ENCODE measurements around the gene SCYL1. TPM values are rescaled to one million over a fixed set of nuclear protein-coding genes. Genes with fewer than 3 reads are reported as not detected.
"Not testable (repeated sequence)": the region's sequence is repeated elsewhere in the genome, so short reads cannot be mapped to it uniquely, and the experiment has no call there.

Gene SCYL1
- polyA plus RNA-seq, 1 donor (not counting 4 experiments of a cell fraction or from before 2014, with no cell fraction given) = 31.3 TPM

DNA sequence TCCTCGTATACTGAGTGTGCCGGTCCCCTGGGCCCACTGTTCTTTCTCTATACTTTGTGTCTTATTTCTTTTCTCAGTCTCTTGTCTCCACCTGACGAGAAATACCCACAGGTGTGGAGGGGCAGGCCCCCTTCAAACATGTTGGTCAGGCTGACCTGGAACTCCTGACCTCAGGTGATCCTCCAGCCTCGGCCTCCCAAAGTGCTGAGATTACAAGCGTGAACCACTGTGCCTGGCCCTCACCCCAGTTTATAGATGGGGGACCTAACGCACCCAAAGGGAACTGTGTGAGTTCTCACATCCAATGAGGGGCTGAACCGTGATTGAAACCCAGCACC is 1.3 kb upstream of the SCYL1 start:
- H3K9me3 ChIP-seq (ENCODE audit: control insufficient read depth, low read depth, low read length); DNase-seq (ENCODE audit: low read depth, low spot score); H4K20me1 ChIP-seq (ENCODE audit: control insufficient read depth, extremely low read depth, insufficient read depth, low read length); H3K9ac ChIP-seq (ENCODE audit: control insufficient read depth, extremely low read depth, insufficient read depth, low read length); H3K36me3 ChIP-seq (ENCODE audit: control insufficient read depth in 2 of 2, extremely low read depth in 1 of 2, insufficient read depth in 2 of 2, low read length in 2 of 2); H2AFZ ChIP-seq (ENCODE audit: control insufficient read depth, low read length); dilution Hi-C loops (cut with MboI; ENCODE audit: extremely low pct_ligation_motif_present, low sequenced_read_pairs); FAIRE-seq; H3K27ac ChIP-seq (ENCODE audit: control insufficient read depth, insufficient read depth, low read length); H3K4me3 ChIP-seq (ENCODE audit: control insufficient read depth in 2 of 3, extremely low read depth in 1 of 3, insufficient read depth in 2 of 3, low read depth in 1 of 3, low read length in 3 of 3); H3K9me1 ChIP-seq (ENCODE audit: control insufficient read depth, extremely low read depth, insufficient read depth, low read length); H3K27me3 ChIP-seq (ENCODE audit: control insufficient read depth, extremely low read depth, insufficient read depth, low read length); H3K4me2 ChIP-seq (ENCODE audit: control insufficient read depth, extremely low read depth, insufficient read depth, low read depth, low read length): not testable (repeated sequence)
- Histone ChIP-seq H3K79me2 (ENCODE audit: control insufficient read depth, insufficient read depth, low read length) (peaks cover 20% of the 10 kb centered on the region), H3K4me1 (ENCODE audit: control insufficient read depth, extremely low read depth, insufficient read depth, low read length) (peaks cover 10% of the 10 kb centered on the region)

DNA sequence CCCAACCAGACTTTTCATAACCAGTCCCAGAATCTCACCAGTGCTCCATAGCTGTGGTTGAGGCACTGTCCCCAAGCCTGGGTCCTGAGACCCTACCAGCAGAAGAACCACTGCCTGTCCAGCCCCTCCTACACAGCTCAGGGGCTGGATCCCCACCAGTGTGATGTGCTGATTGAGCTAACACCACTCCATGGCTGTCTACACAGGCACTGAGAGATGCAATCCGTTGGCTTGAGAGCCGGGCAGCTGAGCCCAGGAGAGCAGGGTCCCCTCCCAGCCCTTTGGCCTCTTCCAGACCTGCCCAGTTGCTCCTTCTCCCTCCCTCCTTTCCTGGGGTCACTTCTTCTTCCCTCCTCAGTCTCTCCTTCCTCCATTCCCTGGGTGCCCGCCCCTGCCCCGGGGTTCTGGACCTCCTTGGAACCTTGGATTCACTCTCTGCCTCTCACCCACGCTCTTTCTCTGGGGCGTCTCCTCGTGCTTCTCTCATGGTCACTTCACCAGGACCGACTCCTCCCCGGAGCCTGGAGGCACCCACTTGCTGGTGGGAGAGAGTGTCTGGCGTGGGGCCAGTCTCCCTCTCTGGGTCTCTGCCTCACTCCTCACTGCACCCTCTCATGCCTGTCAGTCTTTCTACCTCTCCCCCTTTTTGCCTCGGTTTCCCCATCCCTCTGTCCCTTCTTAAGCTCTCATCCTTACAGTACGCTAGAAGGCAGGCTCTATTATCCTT is 706 bp upstream of the SCYL1 start:
- dilution Hi-C loops (cut with MboI; ENCODE audit: extremely low pct_ligation_motif_present, low sequenced_read_pairs) = no loop called here
- no peaks in the 10 kb centered on the region for H3K9me3 ChIP-seq (ENCODE audit: control insufficient read depth, low read depth, low read length)
- no peak for DNase-seq (ENCODE audit: low read depth, low spot score)

More for the DNA sequence above, 706 bp upstream of the SCYL1 start:
- peaks cover 2% of the 10 kb centered on the region for H3K9me1 ChIP-seq (ENCODE audit: control insufficient read depth, extremely low read depth, insufficient read depth, low read length)
- H3K4me1 ChIP-seq (ENCODE audit: control insufficient read depth, extremely low read depth, insufficient read depth, low read length) = peaks cover 10% of the 10 kb centered on the region
- TF ChIP-seq EZH2 (IDR thresholded peaks at IDR 0.05; ENCODE audit: low read length) = no peak
- no peak for TF ChIP-seq CTCF (optimal IDR thresholded peaks at IDR 0.05 in 1 of 3, IDR thresholded peaks at IDR 0.05 in 1 of 3, conservative IDR thresholded peaks at IDR 0.05 in 1 of 3; ENCODE audit: extremely low read depth in 1 of 3, insufficient read depth in 2 of 3, low read length in 3 of 3)
- H4K20me1 ChIP-seq (ENCODE audit: control insufficient read depth, extremely low read depth, insufficient read depth, low read length) = no peaks in the 10 kb centered on the region
- no peak overlapping the region for H3K4me3 ChIP-seq (ENCODE audit: control insufficient read depth in 2 of 3, extremely low read depth in 1 of 3, insufficient read depth in 2 of 3, low read depth in 1 of 3, low read length in 3 of 3)
- peak overlapping the region; percentile 54 for H2AFZ ChIP-seq (ENCODE audit: control insufficient read depth, low read length)
- peak overlapping the region; percentile 60 for H3K4me2 ChIP-seq (ENCODE audit: control insufficient read depth, extremely low read depth, insufficient read depth, low read depth, low read length)
- H3K36me3 ChIP-seq (ENCODE audit: control insufficient read depth in 2 of 2, extremely low read depth in 1 of 2, insufficient read depth in 2 of 2, low read length in 2 of 2) = peaks cover 7 to 10% of the 10 kb centered on the region in 2 experiments
- H3K27ac ChIP-seq (ENCODE audit: control insufficient read depth, insufficient read depth, low read length) = no peak overlapping the region
- H3K9ac ChIP-seq (ENCODE audit: control insufficient read depth, extremely low read depth, insufficient read depth, low read length) = no peak overlapping the region
- H3K79me2 ChIP-seq (ENCODE audit: control insufficient read depth, insufficient read depth, low read length) = peaks cover 23% of the 10 kb centered on the region
- H3K27me3 ChIP-seq (ENCODE audit: control insufficient read depth, extremely low read depth, insufficient read depth, low read length) = peaks cover 5% of the 10 kb centered on the region
- FAIRE-seq = no peak
